GM18868 (cell line): ENCODE data around the gene ZNF646.

Experiments used
- ATAC-seq: cut with Tn5 transposase; IDR thresholded peaks from one replicate; pipeline ENCODE4 v1.9.1; 2021; ENCODE audit warnings: mild to moderate bottlenecking, moderate library complexity; ENCODE audit not compliant: unreplicated experiment

ZNF646 gene

GRCh38 chr16:31064882-31065461 lies 9.2 kb upstream of the ZNF646 start:
- ATAC-seq: no peak

DNA sequence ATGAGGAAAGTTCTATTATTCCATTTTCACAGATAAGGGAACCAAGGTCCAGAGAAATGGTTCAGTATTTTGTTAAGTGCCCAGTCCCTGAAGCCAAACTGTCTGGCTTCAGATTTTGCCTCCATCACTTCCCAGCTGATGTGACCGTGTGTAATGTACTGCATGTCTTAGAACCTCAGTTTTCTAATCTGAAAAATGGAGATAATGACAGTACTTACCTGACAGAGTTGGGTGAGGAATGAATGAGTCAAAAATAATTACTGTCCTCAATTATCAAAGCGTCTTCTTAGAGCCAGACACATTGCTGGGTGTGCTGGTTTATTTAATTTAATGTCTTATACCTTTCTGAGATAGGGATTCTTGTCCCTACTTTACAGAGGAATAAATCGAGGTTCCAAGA lies 6.9 kb upstream of the ZNF646 start:
- no peak for ATAC-seq

GRCh38 chr16:31071861-31072260 lies 2.4 kb upstream of the ZNF646 start:
- no peak for ATAC-seq

DNA sequence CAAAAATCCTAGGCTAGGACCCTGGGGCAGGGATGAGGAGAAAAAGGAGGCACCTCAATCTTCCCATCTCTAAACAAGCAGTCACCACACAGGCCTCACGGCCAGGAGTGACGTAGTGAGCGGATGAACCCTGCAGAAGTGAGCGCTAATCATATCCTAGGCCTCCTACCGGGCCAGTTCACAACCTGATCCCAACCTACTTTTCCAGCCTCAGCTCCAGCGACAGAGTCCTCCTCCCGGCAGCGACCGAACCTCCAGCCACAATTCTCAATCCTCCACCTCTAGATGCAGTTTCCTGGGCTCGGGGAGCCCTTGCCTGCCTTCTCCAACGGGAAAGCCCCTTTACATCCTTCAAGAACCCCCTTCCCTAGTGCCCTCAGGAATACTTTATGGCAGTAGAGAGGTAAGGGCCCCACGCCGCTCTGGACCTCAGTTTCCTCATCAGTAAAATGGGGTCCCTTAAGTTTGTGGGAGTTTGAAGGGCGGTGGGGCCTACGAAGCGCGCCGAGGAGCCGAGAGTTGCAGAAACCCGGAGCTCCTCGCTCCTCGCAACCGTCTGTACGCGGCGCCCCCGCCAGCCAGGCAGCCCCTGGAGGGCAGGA lies 1.6 kb upstream of the ZNF646 start:
- no peak for ATAC-seq

GRCh38 chr16:31073142-31073969 lies 866 bp upstream of the ZNF646 start:
- peak; percentile 51 for ATAC-seq

GRCh38 chr16:31074814-31075183 lies 577 bp downstream of the ZNF646 start:
- no peak for ATAC-seq

DNA sequence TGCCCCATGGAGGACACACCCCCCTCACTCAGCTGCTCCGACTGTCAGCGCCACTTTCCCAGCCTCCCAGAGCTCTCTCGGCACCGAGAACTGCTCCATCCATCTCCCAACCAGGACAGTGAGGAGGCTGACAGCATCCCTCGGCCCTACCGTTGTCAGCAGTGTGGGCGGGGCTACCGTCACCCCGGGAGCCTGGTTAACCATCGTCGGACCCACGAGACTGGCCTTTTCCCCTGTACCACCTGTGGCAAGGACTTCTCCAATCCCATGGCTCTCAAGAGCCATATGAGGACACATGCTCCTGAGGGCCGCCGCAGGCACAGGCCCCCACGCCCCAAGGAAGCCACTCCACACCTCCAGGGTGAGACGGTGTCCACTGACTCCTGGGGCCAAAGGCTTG lies 2.1 kb downstream of the ZNF646 start:
- no peak for ATAC-seq

DNA sequence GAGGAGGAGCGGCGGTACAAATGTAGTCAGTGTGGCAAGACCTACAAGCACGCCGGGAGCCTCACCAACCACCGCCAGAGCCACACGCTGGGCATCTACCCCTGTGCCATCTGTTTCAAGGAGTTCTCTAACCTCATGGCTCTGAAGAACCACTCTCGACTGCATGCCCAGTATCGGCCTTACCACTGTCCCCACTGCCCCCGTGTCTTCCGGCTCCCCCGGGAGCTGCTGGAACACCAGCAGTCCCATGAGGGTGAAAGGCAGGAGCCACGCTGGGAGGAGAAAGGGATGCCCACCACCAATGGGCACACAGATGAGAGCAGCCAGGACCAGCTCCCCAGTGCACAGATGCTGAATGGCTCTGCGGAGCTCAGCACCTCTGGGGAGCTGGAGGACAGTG lies 2.8 kb downstream of the ZNF646 start:
- no peak for ATAC-seq

- no peak for ATAC-seq
Measured at GRCh38 chr16:31077592-31078396, 3.6 kb downstream of the ZNF646 start.

DNA sequence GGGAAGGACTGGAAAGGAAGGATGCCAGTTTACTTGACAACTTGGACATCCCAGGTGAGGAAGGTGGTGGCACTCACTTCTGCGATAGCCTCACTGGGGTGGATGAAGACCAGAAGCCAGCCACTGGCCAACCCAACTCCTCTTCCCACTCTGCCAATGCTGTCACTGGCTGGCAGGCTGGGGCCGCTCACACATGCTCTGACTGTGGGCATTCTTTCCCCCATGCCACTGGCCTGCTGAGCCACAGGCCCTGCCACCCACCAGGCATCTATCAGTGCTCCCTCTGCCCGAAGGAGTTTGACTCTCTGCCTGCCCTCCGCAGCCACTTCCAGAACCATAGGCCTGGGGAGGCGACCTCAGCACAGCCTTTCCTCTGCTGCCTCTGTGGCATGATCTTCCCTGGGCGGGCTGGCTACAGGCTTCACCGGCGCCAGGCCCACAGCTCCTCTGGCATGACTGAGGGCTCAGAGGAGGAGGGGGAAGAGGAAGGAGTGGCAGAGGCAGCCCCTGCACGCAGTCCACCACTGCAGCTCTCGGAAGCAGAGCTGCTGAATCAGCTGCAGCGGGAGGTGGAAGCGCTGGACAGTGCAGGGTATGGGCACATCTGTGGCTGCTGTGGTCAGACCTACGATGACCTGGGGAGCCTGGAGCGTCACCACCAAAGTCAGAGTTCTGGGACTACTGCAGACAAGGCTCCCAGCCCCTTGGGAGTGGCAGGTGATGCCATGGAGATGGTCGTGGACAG lies 4.5 kb downstream of the ZNF646 start:
- ATAC-seq: no peak

GRCh38 chr16:31079342-31079944 lies 5.2 kb downstream of the ZNF646 start:
- no peak for ATAC-seq

GRCh38 chr16:31080035-31080629 lies 5.9 kb downstream of the ZNF646 start:
- ATAC-seq: no peak

DNA sequence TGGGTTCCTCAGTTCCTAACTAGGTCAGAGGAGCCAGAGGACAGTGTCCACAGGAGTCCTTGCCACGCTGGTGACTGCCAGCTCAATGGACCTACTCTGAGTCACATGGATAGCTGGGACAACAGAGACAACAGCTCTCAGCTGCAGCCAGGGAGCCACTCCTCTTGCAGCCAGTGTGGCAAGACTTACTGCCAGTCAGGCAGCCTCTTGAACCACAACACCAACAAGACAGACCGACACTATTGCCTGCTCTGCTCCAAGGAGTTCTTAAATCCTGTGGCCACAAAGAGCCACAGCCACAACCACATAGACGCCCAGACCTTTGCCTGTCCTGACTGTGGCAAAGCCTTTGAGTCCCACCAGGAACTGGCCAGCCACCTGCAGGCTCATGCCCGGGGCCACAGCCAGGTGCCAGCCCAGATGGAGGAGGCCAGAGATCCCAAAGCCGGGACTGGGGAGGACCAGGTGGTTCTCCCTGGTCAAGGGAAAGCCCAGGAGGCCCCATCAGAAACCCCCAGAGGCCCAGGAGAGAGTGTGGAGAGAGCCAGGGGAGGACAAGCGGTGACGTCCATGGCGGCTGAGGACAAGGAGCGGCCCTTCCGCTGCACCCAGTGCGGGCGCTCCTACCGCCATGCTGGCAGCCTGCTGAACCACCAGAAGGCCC lies 6.7 kb downstream of the ZNF646 start:
- ATAC-seq: no peak

- ATAC-seq: no peak
Measured at GRCh38 chr16:31081428-31082351, 7.5 kb downstream of the ZNF646 start.

GRCh38 chr16:31082368-31083045 lies 8.3 kb downstream of the ZNF646 start:
- ATAC-seq: no peak

GRCh38 chr16:31083081-31083480 lies 8.9 kb downstream of the ZNF646 start:
- ATAC-seq: no peak

- ATAC-seq: no peak
Measured at GRCh38 chr16:31083556-31083955, 9.3 kb downstream of the ZNF646 start.

DNA sequence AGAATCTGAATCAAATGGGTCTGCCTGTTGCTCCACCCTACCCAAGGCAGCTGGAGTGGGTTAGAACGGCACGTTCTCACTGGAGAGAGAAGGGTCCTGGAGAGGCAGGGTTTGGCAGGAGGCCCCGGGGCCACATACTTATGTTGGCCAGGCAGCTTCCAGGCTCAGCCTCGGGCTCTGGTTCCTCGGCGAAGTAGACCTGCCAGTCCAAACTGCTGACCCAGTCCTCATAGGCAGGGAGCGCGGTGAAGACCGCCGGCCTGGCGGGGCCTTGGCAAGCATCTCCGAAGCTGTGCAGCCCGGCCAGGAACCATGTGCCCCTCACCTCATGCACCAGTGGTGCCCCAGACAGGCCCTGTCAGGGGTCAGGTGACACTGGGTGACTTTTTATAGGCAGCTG lies 9.8 kb downstream of the ZNF646 start:
- no peak for ATAC-seq
